ENCODE results near the gene MAP4.

DNA sequence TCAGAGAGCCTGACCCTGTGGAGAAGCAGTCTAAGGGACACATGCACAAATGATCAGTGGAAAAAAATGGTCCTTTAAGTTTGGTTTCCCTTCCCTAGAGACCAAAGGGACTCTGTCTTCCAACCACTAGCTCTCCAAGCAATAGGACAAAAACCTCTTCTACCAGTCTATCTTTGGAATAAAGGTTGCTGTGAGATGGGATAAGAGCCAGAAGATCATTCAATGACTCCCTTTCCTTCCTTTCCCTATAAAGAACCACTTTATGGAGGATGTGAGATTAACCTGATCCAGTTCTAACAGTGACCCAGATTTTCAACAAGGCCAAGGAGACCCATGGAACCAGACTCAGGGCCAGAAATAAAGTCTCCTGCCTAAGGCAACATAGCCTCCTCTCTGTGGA, 138.5 kb downstream of the MAP4 start:
- TF ChIP-seq EZH2 (IDR thresholded peaks at IDR 0.05), result no peak
- TF ChIP-seq, protein P1, sequence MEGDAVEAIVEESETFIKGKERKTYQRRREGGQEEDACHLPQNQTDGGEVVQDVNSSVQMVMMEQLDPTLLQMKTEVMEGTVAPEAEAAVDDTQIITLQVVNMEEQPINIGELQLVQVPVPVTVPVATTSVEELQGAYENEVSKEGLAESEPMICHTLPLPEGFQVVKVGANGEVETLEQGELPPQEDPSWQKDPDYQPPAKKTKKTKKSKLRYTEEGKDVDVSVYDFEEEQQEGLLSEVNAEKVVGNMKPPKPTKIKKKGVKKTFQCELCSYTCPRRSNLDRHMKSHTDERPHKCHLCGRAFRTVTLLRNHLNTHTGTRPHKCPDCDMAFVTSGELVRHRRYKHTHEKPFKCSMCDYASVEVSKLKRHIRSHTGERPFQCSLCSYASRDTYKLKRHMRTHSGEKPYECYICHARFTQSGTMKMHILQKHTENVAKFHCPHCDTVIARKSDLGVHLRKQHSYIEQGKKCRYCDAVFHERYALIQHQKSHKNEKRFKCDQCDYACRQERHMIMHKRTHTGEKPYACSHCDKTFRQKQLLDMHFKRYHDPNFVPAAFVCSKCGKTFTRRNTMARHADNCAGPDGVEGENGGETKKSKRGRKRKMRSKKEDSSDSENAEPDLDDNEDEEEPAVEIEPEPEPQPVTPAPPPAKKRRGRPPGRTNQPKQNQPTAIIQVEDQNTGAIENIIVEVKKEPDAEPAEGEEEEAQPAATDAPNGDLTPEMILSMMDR (IDR thresholded peaks at IDR 0.05), result no peak

Data from neural progenitor cell (in vitro differentiated cells).